Measurements from ENCODE around the gene HM13.

- TF ChIP-seq CTCF (IDR thresholded peaks at IDR 0.05) (no peak), POLR2A (IDR thresholded peaks at IDR 0.05) (no peak)
Observed at GRCh38 chr20:31559704-31560093, 45.5 kb downstream of the HM13 start.

All from testis (tissue), 2 donors.